Uterus (tissue), 4 donors: Measurements from ENCODE around the gene FNBP1. TPM values are rescaled to one million over a fixed set of nuclear protein-coding genes. Genes with fewer than 3 reads are reported as not detected.

ENCODE experiments used
- DNase-seq, 2 donors: peaks; one replicate each; pipeline ENCODE4 v3.0.0-alpha.2; 2019 to 2020
- H3K27ac ChIP-seq, 2 donors: fragments of 200-600 bp; sonication (generic); 1 replicate in 1 of 2; 2 replicates in 1 of 2; pipeline ENCODE4 v1.5.1; 2016 to 2018
- H3K27me3 ChIP-seq, 2 donors: fragments of 200-600 bp; sonication (generic); one replicate each; pipeline ENCODE4 v1.5.1; 2018 to 2019; ENCODE audit warnings: control low read depth in 1 of 2
- H3K36me3 ChIP-seq, 2 donors: fragments of 200-600 bp; sonication (generic); one replicate each; pipeline ENCODE4 v1.5.1; 2019; ENCODE audit warnings: control low read depth in 1 of 2
- H3K4me1 ChIP-seq, 2 donors: fragments of 200-600 bp; sonication (generic); one replicate each; pipeline ENCODE4 v1.5.1; 2018 to 2019; ENCODE audit warnings: control low read depth in 1 of 2
- H3K4me3 ChIP-seq, 2 donors: fragments of 200-600 bp; sonication (generic); 1 replicate in 1 of 2; 2 replicates in 1 of 2; pipeline ENCODE4 v1.5.1; 2018 to 2019; ENCODE audit warnings: mild to moderate bottlenecking in 1 of 2
- H3K9me3 ChIP-seq, 2 donors: fragments of 200-600 bp; sonication (generic); one replicate each; pipeline ENCODE4 v1.5.1; 2019; ENCODE audit warnings: control low read depth in 1 of 2
- CTCF ChIP-seq, 4 experiments: fragments of 200-600 bp in 2 of 4; fragments of 450-650 bp in 2 of 4; sonication (generic) in 2 of 4; IDR thresholded peaks; one replicate each; pipeline ENCODE4 v1.5.1; 2016 to 2019; ENCODE audit warnings: antibody characterized with exemption in 4 of 4, mild to moderate bottlenecking in 2 of 4, moderate library complexity in 1 of 4
- POLR2A ChIP-seq, 2 donors: fragments of 450-650 bp; IDR thresholded peaks; one replicate each; pipeline ENCODE4 v1.6.1; 2016; ENCODE audit warnings: antibody characterized with exemption in 2 of 2, mild to moderate bottlenecking in 1 of 2, moderate library complexity in 1 of 2
- intact Hi-C: fragments of 100-400 bp; cut with DNase I; formaldehyde crosslinking; loops from one replicate; pipeline ENCODE4 v1.15.1; 2023; ENCODE audit warnings: low total_unique reads
- total RNA-seq, 4 donors: library from RNA; depleted of rRNA in 3 of 4; stranded (reverse); fragments of >200 nt in 3 of 4; gene quantifications; one replicate each; pipeline versions ENCODE4 v1.1.0 to v1.2.4, GENCODE V29; 2014 to 2023
- donor health status: DM: yes; HTN: yes; CAD: no.

The FNBP1 gene
- total RNA-seq, 4 donors from 2014 or later = 18.5 to 102 (median 77.2) TPM

GRCh38 chr9:129899620-129900019 lies 143.4 kb downstream of the FNBP1 start:
- Histone ChIP-seq H3K27me3 (no peaks in the 10 kb centered on the region), H3K36me3 (no peaks in the 10 kb centered on the region), H3K27ac (no peak overlapping the region), H3K9me3 (no peaks in the 10 kb centered on the region), H3K4me3 (no peak overlapping the region), H3K4me1 (peaks cover 0 to 6% of the 10 kb centered on the region in 2 donors)
- TF ChIP-seq POLR2A (IDR thresholded peaks at IDR 0.05) (no peak), CTCF (IDR thresholded peaks at IDR 0.05) (no peak)
- no peak for DNase-seq
- intact Hi-C loops = no loop called here

GRCh38 chr9:129898185-129898584 lies 144.8 kb downstream of the FNBP1 start:
- intact Hi-C loops = no loop called here
- H3K36me3 ChIP-seq = no peaks in the 10 kb centered on the region
- no peak overlapping the region for H3K27ac ChIP-seq
- H3K4me3 ChIP-seq = no peak overlapping the region
- no peak for DNase-seq
- no peak for TF ChIP-seq CTCF (IDR thresholded peaks at IDR 0.05)
- no peak for TF ChIP-seq POLR2A (IDR thresholded peaks at IDR 0.05)
- peaks cover 0 to 6% of the 10 kb centered on the region in 2 donors for H3K4me1 ChIP-seq
- H3K9me3 ChIP-seq = no peaks in the 10 kb centered on the region
- H3K27me3 ChIP-seq = no peaks in the 10 kb centered on the region

- Histone ChIP-seq H3K27ac (no peak overlapping the region), H3K9me3 (no peaks in the 10 kb centered on the region), H3K27me3 (no peaks in the 10 kb centered on the region), H3K4me1 (peaks cover 0 to 6% of the 10 kb centered on the region in 2 donors), H3K4me3 (no peak overlapping the region), H3K36me3 (no peaks in the 10 kb centered on the region)
- intact Hi-C loops = no loop called here
- DNase-seq = no peak
- no peak for TF ChIP-seq POLR2A (IDR thresholded peaks at IDR 0.05)
- TF ChIP-seq CTCF (IDR thresholded peaks at IDR 0.05) = no peak
Measured at GRCh38 chr9:129897263-129897662, 145.7 kb downstream of the FNBP1 start.

- Histone ChIP-seq H3K4me1 (peaks cover 0 to 6% of the 10 kb centered on the region in 2 donors), H3K27me3 (no peaks in the 10 kb centered on the region), H3K27ac (no peak overlapping the region), H3K9me3 (no peaks in the 10 kb centered on the region), H3K4me3 (no peak overlapping the region), H3K36me3 (no peaks in the 10 kb centered on the region)
- intact Hi-C loops = no loop called here
- TF ChIP-seq POLR2A (IDR thresholded peaks at IDR 0.05) = no peak
- no peak for TF ChIP-seq CTCF (IDR thresholded peaks at IDR 0.05)
- no peak for DNase-seq
Measured at GRCh38 chr9:129895376-129896268, 147.4 kb downstream of the FNBP1 start.

GRCh38 chr9:129894120-129894823 lies 148.7 kb downstream of the FNBP1 start:
- Histone ChIP-seq H3K36me3 (no peaks in the 10 kb centered on the region), H3K4me1 (peaks cover 0 to 6% of the 10 kb centered on the region in 2 donors), H3K9me3 (no peaks in the 10 kb centered on the region), H3K4me3 (no peak overlapping the region), H3K27ac (no peak overlapping the region), H3K27me3 (no peaks in the 10 kb centered on the region)
- TF ChIP-seq POLR2A (IDR thresholded peaks at IDR 0.05) (no peak), CTCF (IDR thresholded peaks at IDR 0.05) (no peak)
- intact Hi-C loops = no loop called here
- no peak for DNase-seq
